GM19193 (cell line): ENCODE data around the gene AGAP1.

Experiments used
- POLR2A ChIP-seq: IDR thresholded peaks from 4 replicates; pipeline ENCODE4 v1.6.1; 2011; ENCODE audit not compliant: insufficient read depth, insufficient read length; ENCODE audit errors: extremely low read depth

The AGAP1 gene

DNA sequence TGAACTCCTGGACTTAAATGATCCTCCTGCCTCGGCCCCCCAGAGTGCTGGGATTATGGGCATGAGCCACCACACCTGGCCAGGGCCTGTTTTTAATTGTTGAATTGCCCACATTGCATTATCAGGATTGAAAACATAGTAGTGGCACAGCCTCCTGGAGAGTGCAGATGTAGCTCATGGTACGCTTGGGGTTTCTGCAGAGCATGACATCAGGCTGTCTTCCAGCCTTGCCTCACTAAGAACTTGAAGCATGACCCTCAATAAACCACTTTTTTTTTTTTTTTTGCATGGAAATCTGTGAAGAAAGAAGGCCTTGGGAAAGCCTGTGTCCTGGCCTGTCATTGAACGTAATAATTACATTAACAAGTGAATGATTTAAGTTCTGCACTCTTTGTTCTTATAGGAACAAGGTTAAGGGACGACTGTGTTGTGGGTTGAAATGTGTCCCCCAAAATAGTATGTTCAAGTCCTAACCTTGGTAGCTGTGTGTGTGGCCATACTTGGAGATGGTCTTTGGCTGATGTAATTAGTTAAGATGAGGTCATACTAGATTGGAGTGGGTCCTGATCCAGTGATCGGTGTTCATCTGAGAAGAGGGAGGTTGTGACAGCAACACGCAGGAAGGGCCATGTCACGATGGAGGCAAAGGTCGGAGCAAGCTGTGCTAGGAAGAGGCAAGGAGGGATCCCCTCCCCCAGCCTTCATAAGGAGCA is 90.2 kb downstream of the AGAP1 start:
- TF ChIP-seq POLR2A: no peak

- no peak for TF ChIP-seq POLR2A
Measured at GRCh38 chr2:235584638-235585007, 90.8 kb downstream of the AGAP1 start.

DNA sequence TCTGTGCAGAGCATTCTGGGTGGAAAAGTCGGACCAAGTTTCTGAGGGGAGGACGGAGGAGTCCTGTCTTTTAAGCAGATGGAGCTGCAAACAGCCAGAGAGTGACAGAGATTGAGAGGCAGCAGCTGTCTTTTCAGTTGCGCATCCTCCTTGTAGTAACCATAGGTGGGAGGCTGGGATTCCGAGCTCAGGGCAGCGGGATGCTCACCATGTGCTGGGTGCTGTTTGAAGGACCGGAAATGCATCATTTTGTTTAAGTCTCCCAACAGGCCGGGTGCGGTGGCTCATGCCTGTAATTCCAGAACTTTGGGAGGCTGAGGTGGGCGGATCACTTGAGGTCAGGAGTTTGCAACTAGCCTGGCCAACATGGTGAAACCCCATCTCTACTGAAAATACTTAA is 93.4 kb downstream of the AGAP1 start:
- no peak for TF ChIP-seq POLR2A

DNA sequence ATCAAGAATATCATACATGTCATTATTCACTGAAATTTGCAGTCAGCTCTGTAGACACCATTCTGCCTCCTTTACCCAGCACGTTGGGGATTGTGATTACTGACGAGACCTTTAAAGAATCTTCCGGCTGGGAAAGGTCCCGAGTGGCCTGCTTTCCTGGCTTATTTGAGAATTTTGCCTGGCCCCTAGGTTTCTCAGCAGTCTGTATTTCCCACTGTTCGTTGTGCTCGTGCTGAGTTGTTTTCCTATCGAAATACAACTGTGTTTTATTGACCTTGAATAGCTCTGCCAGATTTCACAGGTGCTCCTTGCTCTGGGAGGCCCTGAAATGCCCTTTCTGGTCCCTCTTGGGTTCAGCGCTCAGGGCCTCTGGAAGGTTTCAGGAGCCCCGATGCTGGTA is 94.9 kb downstream of the AGAP1 start:
- TF ChIP-seq POLR2A: no peak

GRCh38 chr2:235591231-235591730 is 97.4 kb downstream of the AGAP1 start:
- TF ChIP-seq POLR2A: no peak

DNA sequence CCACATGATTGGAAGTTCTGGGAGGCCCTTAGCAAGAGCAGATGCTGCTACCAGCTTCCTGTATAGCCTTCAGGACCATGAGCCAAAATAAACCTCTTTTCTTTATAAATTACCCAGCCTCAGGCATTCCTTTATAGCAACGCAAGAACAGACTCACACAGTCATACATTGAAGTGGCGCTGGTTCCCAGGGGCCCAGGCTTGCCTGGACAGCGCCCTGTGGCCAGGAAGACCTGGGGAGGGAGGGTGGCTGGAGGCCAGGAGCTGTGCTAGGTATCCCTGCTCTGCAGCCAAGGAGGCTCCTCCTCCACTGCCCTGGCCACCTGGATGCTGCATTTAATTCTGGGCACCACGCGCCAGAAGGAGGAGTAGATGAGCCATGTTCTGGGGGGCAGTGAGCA is 98.1 kb downstream of the AGAP1 start:
- TF ChIP-seq POLR2A: no peak

GRCh38 chr2:235592430-235592829 is 98.6 kb downstream of the AGAP1 start:
- no peak for TF ChIP-seq POLR2A

- no peak for TF ChIP-seq POLR2A
Measured at GRCh38 chr2:235592836-235593235, 99.0 kb downstream of the AGAP1 start.

GRCh38 chr2:235594041-235594440 is 100.2 kb downstream of the AGAP1 start:
- no peak for TF ChIP-seq POLR2A

- no peak for TF ChIP-seq POLR2A
Measured at GRCh38 chr2:235594964-235595363, 101.1 kb downstream of the AGAP1 start.

DNA sequence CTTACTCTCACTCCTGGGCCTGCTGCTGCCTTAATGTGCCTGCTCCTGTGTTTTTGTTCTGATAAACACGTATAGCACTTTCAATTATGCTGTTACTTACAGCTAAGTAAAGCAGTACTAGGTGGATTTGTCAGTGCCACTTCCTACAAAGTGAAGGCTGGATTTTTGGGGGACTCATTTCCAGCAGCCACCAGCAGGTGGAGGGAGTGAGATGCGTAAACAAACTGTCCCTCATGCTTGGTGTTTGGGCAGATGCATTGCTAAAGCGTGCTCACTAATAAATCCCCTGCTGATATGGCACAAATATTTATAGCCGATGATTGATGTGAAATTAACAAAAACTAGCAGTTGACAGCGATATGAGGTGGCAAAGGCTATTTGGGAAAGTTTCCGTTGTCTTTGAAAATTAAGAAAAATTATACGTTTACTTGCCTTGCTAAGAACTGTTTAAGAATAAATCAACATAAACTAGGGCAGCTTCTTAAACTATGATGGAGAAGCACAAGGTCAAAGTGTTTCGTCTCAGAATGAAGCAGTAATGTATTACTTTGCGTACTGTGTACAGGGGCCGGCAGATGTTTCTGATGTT is 101.7 kb downstream of the AGAP1 start:
- no peak for TF ChIP-seq POLR2A

DNA sequence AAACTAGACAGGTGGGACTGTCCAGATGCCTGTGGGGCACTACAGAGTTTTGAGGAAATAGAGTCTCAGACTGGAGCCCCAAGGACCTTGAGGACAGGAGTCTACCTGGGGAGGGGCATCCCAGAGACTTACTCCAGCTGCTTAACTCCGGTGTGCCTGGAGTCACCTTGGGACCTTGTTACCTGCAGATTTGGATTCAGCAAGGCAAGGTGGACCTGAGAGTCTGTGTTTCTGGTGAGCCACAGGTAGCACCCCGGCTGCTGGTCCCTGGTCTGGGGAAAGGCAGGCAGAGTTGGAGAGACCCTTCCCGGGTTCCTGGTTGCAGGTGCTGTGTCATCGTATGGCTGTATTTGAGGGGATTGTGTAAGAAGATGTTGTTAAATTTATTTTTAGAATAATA is 102.4 kb downstream of the AGAP1 start:
- no peak for TF ChIP-seq POLR2A

- TF ChIP-seq POLR2A: no peak
Measured at GRCh38 chr2:235597081-235597615, 103.3 kb downstream of the AGAP1 start.

DNA sequence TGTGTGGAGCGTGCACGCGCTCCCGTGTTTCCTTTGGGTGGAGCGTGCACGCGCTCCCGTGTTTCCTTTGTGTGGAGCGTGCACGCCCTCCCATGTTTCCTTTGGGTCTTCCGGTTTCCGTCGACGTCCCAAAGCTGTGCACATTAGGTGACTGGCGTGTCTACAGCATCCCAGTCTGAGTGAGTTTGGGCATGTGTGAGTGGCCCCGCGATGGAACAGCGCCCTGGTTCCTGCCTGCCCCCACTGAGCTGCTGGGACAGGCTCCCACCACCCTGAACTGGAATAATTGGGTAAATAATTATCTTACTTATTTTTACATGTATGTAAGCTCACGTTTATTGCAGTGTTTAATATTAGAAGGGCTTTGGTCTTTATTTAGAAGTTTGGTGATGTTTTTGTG is 104.2 kb downstream of the AGAP1 start:
- TF ChIP-seq POLR2A: no peak

GRCh38 chr2:235598532-235599531 is 105.0 kb downstream of the AGAP1 start:
- TF ChIP-seq POLR2A: no peak

GRCh38 chr2:235599596-235600338 is 105.9 kb downstream of the AGAP1 start:
- no peak for TF ChIP-seq POLR2A
